ENCODE data around the gene SYP. TPM values are rescaled to one million over a fixed set of nuclear protein-coding genes. Genes with fewer than 3 reads are reported as not detected.

Gene SYP
- total and polyA plus RNA-seq, 12 donors: 0.59 to 2.9 (median 1.2) TPM

GRCh38 chrX:49228185-49228584, 28.2 kb upstream of the SYP start:
- intact Hi-C loops (cut with DNase I): no loop called here
- Histone ChIP-seq H3K4me1 (peaks cover 0 to 4% (median 0%) of the 10 kb centered on the region in 9 donors), H3K9me3 (peaks cover 0 to 12% (median 0%) of the 10 kb centered on the region in 11 donors), H3K27me3 (no peaks in the 10 kb centered on the region), H3K36me3 (no peaks in the 10 kb centered on the region), H3K4me3 (no peak overlapping the region), H3K27ac (no peak overlapping the region)
- 86 to 88% methylated on average over 16 to 17 of the region's 17 CpGs for WGBS, 2 donors
- TF ChIP-seq CTCF (IDR thresholded peaks at IDR 0.05): no peak
- no peak for ATAC-seq
- DNase-seq: no peak

GRCh38 chrX:49227726-49228125, 27.7 kb upstream of the SYP start:
- DNase-seq (no peak), ATAC-seq (no peak)
- intact Hi-C loops (cut with DNase I): no loop called here
- Histone ChIP-seq H3K27ac (no peak overlapping the region), H3K27me3 (no peaks in the 10 kb centered on the region), H3K9me3 (peaks cover 0 to 12% (median 0%) of the 10 kb centered on the region in 11 donors), H3K4me1 (peaks cover 0 to 4% (median 0%) of the 10 kb centered on the region in 9 donors), H3K36me3 (no peaks in the 10 kb centered on the region), H3K4me3 (no peak overlapping the region)
- no peak for TF ChIP-seq CTCF (IDR thresholded peaks at IDR 0.05)
- 80 to 92% methylated on average over 2 of the region's 2 CpGs for WGBS, 2 donors

GRCh38 chrX:49226946-49227345, 27.0 kb upstream of the SYP start:
- ATAC-seq: no peak
- Histone ChIP-seq H3K4me3 (no peak overlapping the region), H3K27me3 (no peaks in the 10 kb centered on the region), H3K9me3 (peaks cover 0 to 12% (median 0%) of the 10 kb centered on the region in 11 donors), H3K27ac (no peak overlapping the region), H3K36me3 (no peaks in the 10 kb centered on the region), H3K4me1 (peaks cover 0 to 4% (median 0%) of the 10 kb centered on the region in 9 donors)
- WGBS, 2 donors: 89 to 95% methylated on average over 9 of the region's 9 CpGs
- no peak for TF ChIP-seq CTCF (IDR thresholded peaks at IDR 0.05)
- no peak for DNase-seq
- intact Hi-C loops (cut with DNase I): no loop called here

- peaks cover 0 to 4% (median 0%) of the 10 kb centered on the region in 9 donors for H3K4me1 ChIP-seq
- 70 to 74% methylated on average over 14 of the region's 14 CpGs for WGBS, 2 donors
- intact Hi-C loops (cut with DNase I): no loop called here
- no peaks in the 10 kb centered on the region for H3K36me3 ChIP-seq
- TF ChIP-seq CTCF (IDR thresholded peaks at IDR 0.05): no peak
- no peaks in the 10 kb centered on the region for H3K27me3 ChIP-seq
- H3K4me3 ChIP-seq: no peak overlapping the region
- peaks cover 0 to 12% (median 0%) of the 10 kb centered on the region in 11 donors for H3K9me3 ChIP-seq
- DNase-seq (no peak), ATAC-seq (no peak)
- no peak overlapping the region for H3K27ac ChIP-seq
These were observed 25.9 kb upstream of the SYP start for GRCh38 chrX:49225858-49226257.
